ENCODE results near the gene CCDC85B. TPM values are rescaled to one million over a fixed set of nuclear protein-coding genes. Genes with fewer than 3 reads are reported as not detected.

CCDC85B gene
- total RNA-seq, 2 donors from 2014 or later, result 75.8 to 100 TPM

DNA sequence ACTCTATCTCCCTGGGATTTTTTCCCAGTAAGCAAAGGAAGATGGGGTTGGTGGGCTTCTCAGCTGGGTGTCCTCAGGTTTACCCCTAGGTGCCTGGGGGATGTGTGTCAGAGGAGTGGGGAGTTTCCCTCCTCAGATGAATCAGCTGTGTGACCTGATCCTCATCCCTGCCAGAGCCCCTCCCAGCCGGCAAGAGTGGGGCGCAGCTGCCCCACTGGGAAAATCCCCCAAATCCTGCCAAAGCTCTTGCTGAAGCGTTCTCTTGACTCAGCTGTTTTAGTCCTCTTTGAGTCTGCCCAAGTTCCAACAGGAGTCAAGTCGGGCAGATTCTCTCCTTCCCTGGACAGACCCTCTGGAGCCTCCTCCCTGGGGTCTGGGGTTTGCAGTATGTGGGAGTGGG, 22.4 kb downstream of the CCDC85B start:
- TF ChIP-seq, protein P1, sequence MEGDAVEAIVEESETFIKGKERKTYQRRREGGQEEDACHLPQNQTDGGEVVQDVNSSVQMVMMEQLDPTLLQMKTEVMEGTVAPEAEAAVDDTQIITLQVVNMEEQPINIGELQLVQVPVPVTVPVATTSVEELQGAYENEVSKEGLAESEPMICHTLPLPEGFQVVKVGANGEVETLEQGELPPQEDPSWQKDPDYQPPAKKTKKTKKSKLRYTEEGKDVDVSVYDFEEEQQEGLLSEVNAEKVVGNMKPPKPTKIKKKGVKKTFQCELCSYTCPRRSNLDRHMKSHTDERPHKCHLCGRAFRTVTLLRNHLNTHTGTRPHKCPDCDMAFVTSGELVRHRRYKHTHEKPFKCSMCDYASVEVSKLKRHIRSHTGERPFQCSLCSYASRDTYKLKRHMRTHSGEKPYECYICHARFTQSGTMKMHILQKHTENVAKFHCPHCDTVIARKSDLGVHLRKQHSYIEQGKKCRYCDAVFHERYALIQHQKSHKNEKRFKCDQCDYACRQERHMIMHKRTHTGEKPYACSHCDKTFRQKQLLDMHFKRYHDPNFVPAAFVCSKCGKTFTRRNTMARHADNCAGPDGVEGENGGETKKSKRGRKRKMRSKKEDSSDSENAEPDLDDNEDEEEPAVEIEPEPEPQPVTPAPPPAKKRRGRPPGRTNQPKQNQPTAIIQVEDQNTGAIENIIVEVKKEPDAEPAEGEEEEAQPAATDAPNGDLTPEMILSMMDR (IDR thresholded peaks at IDR 0.05), result no peak
- peaks cover 35 to 52% of the 10 kb centered on the region in 2 donors for H3K4me1 ChIP-seq (ENCODE audit: control insufficient read depth in 1 of 2, low read depth in 2 of 2)
- DNase-seq (ENCODE audit: low spot score) (no peak), ATAC-seq (ENCODE audit: insufficient number of reproducible peaks, low FRiP score, low read depth) (no peak)
- H3K27ac ChIP-seq, result peak overlapping the region in 1 of 2 donors; percentile 11
- no peaks in the 10 kb centered on the region for H3K36me3 ChIP-seq
- no peaks in the 10 kb centered on the region for H3K9me3 ChIP-seq
- H3K27me3 ChIP-seq (replicated peaks; ENCODE audit: insufficient read depth), result no peaks in the 10 kb centered on the region
- H3K4me3 ChIP-seq, result no peak overlapping the region

- ATAC-seq (ENCODE audit: insufficient number of reproducible peaks, low FRiP score, low read depth), result no peak
- no peaks in the 10 kb centered on the region for H3K9me3 ChIP-seq
- H3K36me3 ChIP-seq, result no peaks in the 10 kb centered on the region
- TF ChIP-seq, protein P1 (IDR thresholded peaks at IDR 0.05), result no peak
- H3K27me3 ChIP-seq (replicated peaks; ENCODE audit: insufficient read depth), result no peaks in the 10 kb centered on the region
- peak overlapping the region; percentile 91 to 96 for H3K27ac ChIP-seq
- peaks cover 41 to 58% of the 10 kb centered on the region in 2 donors for H3K4me1 ChIP-seq (ENCODE audit: control insufficient read depth in 1 of 2, low read depth in 2 of 2)
- peak overlapping the region; percentile 100 for H3K4me3 ChIP-seq
- DNase-seq (ENCODE audit: low spot score), result no peak
Measured at GRCh38 chr11:65915101-65915820, 24.8 kb downstream of the CCDC85B start.

DNA sequence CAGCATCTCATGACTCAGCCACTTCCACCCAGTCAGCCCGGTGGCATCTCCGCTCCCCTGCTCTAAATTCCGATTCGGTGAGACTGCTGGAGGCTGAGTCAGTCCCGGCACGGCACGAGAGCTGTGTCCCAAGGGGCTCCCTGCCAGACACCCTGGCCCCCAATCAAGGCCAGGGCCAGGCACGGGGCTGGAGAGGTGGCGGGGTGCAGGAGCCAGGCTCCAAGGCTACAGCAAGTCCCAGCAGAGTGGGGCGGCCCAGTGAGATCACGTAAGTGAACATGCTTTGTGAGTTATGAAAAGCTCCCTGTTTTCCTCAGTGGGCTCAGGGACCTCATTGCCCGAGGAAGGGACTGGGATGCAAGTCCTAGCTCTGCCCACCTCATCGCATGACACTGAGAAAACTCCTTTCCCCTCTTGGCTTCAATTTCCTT, 25.4 kb downstream of the CCDC85B start:
- Histone ChIP-seq H3K27ac (peak overlapping the region; percentile 91 to 96), H3K4me3 (peak overlapping the region; percentile 100), H3K9me3 (no peaks in the 10 kb centered on the region), H3K27me3 (replicated peaks; ENCODE audit: insufficient read depth) (no peaks in the 10 kb centered on the region), H3K4me1 (ENCODE audit: control insufficient read depth in 1 of 2, low read depth in 2 of 2) (peaks cover 47 to 64% of the 10 kb centered on the region in 2 donors), H3K36me3 (no peaks in the 10 kb centered on the region)
- TF ChIP-seq, protein P1 (IDR thresholded peaks at IDR 0.05), result no peak
- DNase-seq (ENCODE audit: low spot score), result peak; percentile 87
- ATAC-seq (ENCODE audit: insufficient number of reproducible peaks, low FRiP score, low read depth), result peak; percentile 63

- TF ChIP-seq, protein P1 (IDR thresholded peaks at IDR 0.05), result no peak
- H3K27ac ChIP-seq, result peak overlapping the region; percentile 91 to 96
- H3K4me1 ChIP-seq (ENCODE audit: control insufficient read depth in 1 of 2, low read depth in 2 of 2), result peaks cover 51 to 66% of the 10 kb centered on the region in 2 donors
- no peaks in the 10 kb centered on the region for H3K36me3 ChIP-seq
- ATAC-seq (ENCODE audit: insufficient number of reproducible peaks, low FRiP score, low read depth), result no peak
- H3K4me3 ChIP-seq, result peak overlapping the region; percentile 100
- no peaks in the 10 kb centered on the region for H3K9me3 ChIP-seq
- DNase-seq (ENCODE audit: low spot score), result no peak
- H3K27me3 ChIP-seq (replicated peaks; ENCODE audit: insufficient read depth), result no peaks in the 10 kb centered on the region
Measured at GRCh38 chr11:65916391-65916790, 25.9 kb downstream of the CCDC85B start.

DNA sequence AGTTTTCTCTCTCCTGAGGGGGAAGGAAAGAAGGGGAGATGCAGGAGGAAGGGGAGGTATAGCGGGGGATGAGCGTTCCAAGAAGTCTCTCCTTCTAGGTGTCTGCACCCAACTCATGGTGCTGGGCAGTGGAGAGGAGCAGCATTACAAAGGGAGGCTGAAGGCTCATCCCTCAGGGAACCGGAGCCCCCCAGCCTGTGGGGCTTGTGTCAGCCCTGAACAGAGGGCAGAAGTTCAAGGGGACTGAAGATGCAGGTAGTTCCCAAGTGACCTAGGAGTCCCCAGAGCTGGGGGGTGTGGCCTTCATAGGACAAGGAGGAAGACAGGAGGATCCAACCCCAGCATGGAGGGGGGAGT, 26.6 kb downstream of the CCDC85B start:
- peak overlapping the region; percentile 100 for H3K4me3 ChIP-seq

More for the DNA sequence above, 26.6 kb downstream of the CCDC85B start:
- peaks cover 46 to 59% of the 10 kb centered on the region in 2 donors for H3K4me1 ChIP-seq (ENCODE audit: control insufficient read depth in 1 of 2, low read depth in 2 of 2)
- TF ChIP-seq, protein P1 (IDR thresholded peaks at IDR 0.05), result no peak
- no peaks in the 10 kb centered on the region for H3K36me3 ChIP-seq
- ATAC-seq (ENCODE audit: insufficient number of reproducible peaks, low FRiP score, low read depth) (no peak), DNase-seq (ENCODE audit: low spot score) (no peak)
- H3K27me3 ChIP-seq (replicated peaks; ENCODE audit: insufficient read depth), result no peaks in the 10 kb centered on the region
- H3K9me3 ChIP-seq, result no peaks in the 10 kb centered on the region
- H3K27ac ChIP-seq, result peak overlapping the region; percentile 91 to 96

Measured in thoracic aorta (tissue), 2 donors.